Measurements from ENCODE around the gene ROGDI.

ROGDI gene

GRCh38 chr16:4765511-4766474, 36.6 kb downstream of the ROGDI start:
- no peak for DNase-seq

- no peak for DNase-seq
Observed at GRCh38 chr16:4763791-4764190, 38.6 kb downstream of the ROGDI start.

GRCh38 chr16:4762205-4762604, 40.2 kb downstream of the ROGDI start:
- no peak for DNase-seq

GRCh38 chr16:4760221-4760910, 42.1 kb downstream of the ROGDI start:
- DNase-seq: no peak

GRCh38 chr16:4755687-4756086, 46.7 kb downstream of the ROGDI start:
- DNase-seq: no peak

- no peak for DNase-seq
Observed at GRCh38 chr16:4754865-4755264, 47.6 kb downstream of the ROGDI start.

- DNase-seq: no peak
Observed at GRCh38 chr16:4753227-4753626, 49.2 kb downstream of the ROGDI start.

- DNase-seq: no peak
Observed at GRCh38 chr16:4752351-4753100, 49.9 kb downstream of the ROGDI start.

GRCh38 chr16:4750896-4751295, 51.5 kb downstream of the ROGDI start:
- DNase-seq: no peak

- no peak for DNase-seq
Observed at GRCh38 chr16:4749700-4750257, 52.7 kb downstream of the ROGDI start.

GRCh38 chr16:4748682-4749411, 53.6 kb downstream of the ROGDI start:
- no peak for DNase-seq

- no peak for DNase-seq
Observed at GRCh38 chr16:4747906-4748681, 54.3 kb downstream of the ROGDI start.

- no peak for DNase-seq
Observed at GRCh38 chr16:4746991-4747574, 55.4 kb downstream of the ROGDI start.
